Trophoblast cell (in vitro differentiated cells and primary cell): ENCODE data around the gene ADAMTS14.

Experiments
- DNase-seq, 2 donors: peaks; one replicate each; pipeline ENCODE4 v3.0.0-alpha.2; 2016
- H2AFZ ChIP-seq: 2 replicates; pipeline ENCODE4 v1.6.1; 2013; ENCODE audit warnings: low read length, moderate library complexity, mild to moderate bottlenecking; ENCODE audit not compliant: insufficient read depth, poor library complexity
- H2AK5ac ChIP-seq: 2 replicates; pipeline ENCODE4 v1.6.1; 2013; ENCODE audit warnings: mild to moderate bottlenecking, low read length
- H2BK120ac ChIP-seq: 2 replicates; pipeline ENCODE4 v1.6.1; 2013; ENCODE audit warnings: low read length, mild to moderate bottlenecking, moderate library complexity; ENCODE audit not compliant: insufficient read depth, poor library complexity
- H2BK12ac ChIP-seq: 2 replicates; pipeline ENCODE4 v1.6.1; 2013; ENCODE audit warnings: mild to moderate bottlenecking, low read length, moderate library complexity
- H2BK5ac ChIP-seq: 2 replicates; pipeline ENCODE4 v1.6.1; 2013; ENCODE audit warnings: low read length, low read depth, moderate library complexity, mild to moderate bottlenecking; ENCODE audit not compliant: poor library complexity
- H3K14ac ChIP-seq: 2 replicates; pipeline ENCODE4 v1.6.1; 2013; ENCODE audit warnings: mild to moderate bottlenecking, low read length
- H3K18ac ChIP-seq: 2 replicates; pipeline ENCODE4 v1.6.1; 2013; ENCODE audit warnings: mild to moderate bottlenecking, low read length
- H3K23ac ChIP-seq: 2 replicates; pipeline ENCODE4 v1.6.1; 2013; ENCODE audit warnings: low read length
- H3K27ac ChIP-seq: 2 replicates; pipeline ENCODE4 v1.5.1; 2013; ENCODE audit warnings: low read depth, mild to moderate bottlenecking, inconsistent platforms, low read length, moderate library complexity
- H3K27me3 ChIP-seq: 2 replicates; pipeline ENCODE4 v1.6.1; 2013; ENCODE audit warnings: inconsistent platforms, mild to moderate bottlenecking, low read length, moderate library complexity; ENCODE audit not compliant: insufficient read depth
- H3K36me3 ChIP-seq, 2 experiments: 1 replicate in 1 of 2; 2 replicates in 1 of 2; pipeline ENCODE4 v1.6.1; 2013; ENCODE audit warnings: low read length in 2 of 2, mild to moderate bottlenecking in 2 of 2, moderate library complexity in 1 of 2; ENCODE audit not compliant: insufficient read depth in 2 of 2, control insufficient read depth in 1 of 2
- H3K4ac ChIP-seq: 2 replicates; pipeline ENCODE4 v1.6.1; 2013; ENCODE audit warnings: low read depth, mild to moderate bottlenecking, low read length, moderate library complexity
- H3K4me1 ChIP-seq, 2 experiments: 1 replicate in 1 of 2; 2 replicates in 1 of 2; pipeline ENCODE4 v1.6.1; 2013; ENCODE audit warnings: low read length in 2 of 2, mild to moderate bottlenecking in 2 of 2, moderate library complexity in 1 of 2; ENCODE audit not compliant: insufficient read depth in 2 of 2, control insufficient read depth in 1 of 2
- H3K4me2 ChIP-seq: 2 replicates; pipeline ENCODE4 v1.6.1; 2013; ENCODE audit warnings: inconsistent platforms, mild to moderate bottlenecking, low read length, moderate library complexity
- H3K4me3 ChIP-seq: 2 replicates; pipeline ENCODE4 v1.5.1; 2013; ENCODE audit warnings: mild to moderate bottlenecking, low read depth, low read length, inconsistent platforms
- H3K79me1 ChIP-seq: one replicate; pipeline ENCODE4 v1.6.1; 2013; ENCODE audit warnings: low read length
- H3K79me2 ChIP-seq: 2 replicates; pipeline ENCODE4 v1.6.1; 2013; ENCODE audit warnings: low read length, mild to moderate bottlenecking; ENCODE audit not compliant: control insufficient read depth, insufficient read depth, poor library complexity
- H3K9ac ChIP-seq: 2 replicates; pipeline ENCODE4 v1.6.1; 2013; ENCODE audit warnings: mild to moderate bottlenecking, low read length
- H3K9me3 ChIP-seq: 2 replicates; pipeline ENCODE4 v1.6.1; 2013; ENCODE audit warnings: low read depth, mild to moderate bottlenecking, control low read depth, inconsistent platforms, low read length; ENCODE audit not compliant: insufficient read depth
- H4K12ac ChIP-seq: 2 replicates; pipeline ENCODE4 v1.6.1; 2013; ENCODE audit warnings: low read depth, mild to moderate bottlenecking, low read length, moderate library complexity
- H4K8ac ChIP-seq: 2 replicates; pipeline ENCODE4 v1.6.1; 2013; ENCODE audit warnings: low read depth, mild to moderate bottlenecking, low read length, moderate library complexity
- H4K91ac ChIP-seq: one replicate; pipeline ENCODE4 v1.6.1; 2013; ENCODE audit warnings: low read depth, mild to moderate bottlenecking, low read length, moderate library complexity
- WGBS: extraction: QIAGEN DNeasy Blood & Tissue Kit; methylation state at CpG from one replicate; pipeline ENCODE4 v1.1.7; 2013; ENCODE audit warnings: missing lambda C conversion rate; ENCODE audit not compliant: insufficient read length, insufficient coverage; ENCODE audit errors: extremely low coverage; 5-methylcytosine and 5-hydroxymethylcytosine counted together

The ADAMTS14 gene

GRCh38 chr10:70680899-70681730 lies 8.8 kb downstream of the ADAMTS14 start:
- Histone ChIP-seq H2AK5ac (no peak overlapping the region), H2BK12ac (no peak overlapping the region), H3K18ac (no peak overlapping the region), H3K9ac (no peak overlapping the region), H3K4me3 (no peak overlapping the region), H3K4ac (no peak overlapping the region), H3K27me3 (no peaks in the 10 kb centered on the region), H3K36me3 (no peaks in the 10 kb centered on the region), H4K8ac (no peak overlapping the region), H3K79me1 (no peaks in the 10 kb centered on the region), H3K27ac (no peak overlapping the region), H3K23ac (no peak overlapping the region), H3K79me2 (no peaks in the 10 kb centered on the region), H4K12ac (no peak overlapping the region), H4K91ac (no peak overlapping the region), H3K9me3 (no peaks in the 10 kb centered on the region), H3K14ac (no peak overlapping the region), H2BK5ac (no peak overlapping the region), H3K4me1 (no peaks in the 10 kb centered on the region), H3K4me2 (no peak overlapping the region), H2AFZ (no peak overlapping the region), H2BK120ac (no peak overlapping the region)
- DNase-seq: peak; percentile 2 to 16
- no CpG with 5 or more reads among the region's 11 CpGs for WGBS

GRCh38 chr10:70681731-70682005 lies 9.4 kb downstream of the ADAMTS14 start:
- H3K79me2 ChIP-seq: no peaks in the 10 kb centered on the region
- WGBS: no CpG with 5 or more reads among the region's 2 CpGs

GRCh38 chr10:70682920-70683600 lies 10.8 kb downstream of the ADAMTS14 start:
- Histone ChIP-seq H4K8ac (no peak overlapping the region), H3K79me2 (no peaks in the 10 kb centered on the region), H3K23ac (no peak overlapping the region), H3K14ac (no peak overlapping the region), H2BK120ac (no peak overlapping the region), H3K4me3 (no peak overlapping the region), H3K9me3 (no peaks in the 10 kb centered on the region), H4K91ac (no peak overlapping the region), H3K4ac (no peak overlapping the region), H3K27ac (no peak overlapping the region), H4K12ac (no peak overlapping the region), H3K36me3 (no peaks in the 10 kb centered on the region), H3K79me1 (no peaks in the 10 kb centered on the region), H2BK12ac (no peak overlapping the region), H3K18ac (no peak overlapping the region), H2BK5ac (no peak overlapping the region), H3K27me3 (no peaks in the 10 kb centered on the region), H3K4me1 (no peaks in the 10 kb centered on the region), H2AK5ac (no peak overlapping the region), H3K9ac (no peak overlapping the region), H2AFZ (no peak overlapping the region), H3K4me2 (no peak overlapping the region)
- DNase-seq: no peak
- no CpG with 5 or more reads among the region's 20 CpGs for WGBS

More at GRCh38 chr10:70681731-70682005, 9.4 kb downstream of the ADAMTS14 start:
- Histone ChIP-seq H2BK5ac (no peak overlapping the region), H2BK12ac (no peak overlapping the region), H3K9me3 (no peaks in the 10 kb centered on the region), H3K27me3 (no peaks in the 10 kb centered on the region), H2BK120ac (no peak overlapping the region), H3K9ac (no peak overlapping the region), H3K36me3 (no peaks in the 10 kb centered on the region), H3K23ac (no peak overlapping the region), H4K8ac (no peak overlapping the region), H3K4me1 (no peaks in the 10 kb centered on the region), H3K18ac (no peak overlapping the region), H2AFZ (no peak overlapping the region), H4K91ac (no peak overlapping the region), H2AK5ac (no peak overlapping the region), H3K27ac (no peak overlapping the region), H3K79me1 (no peaks in the 10 kb centered on the region), H3K14ac (no peak overlapping the region), H4K12ac (no peak overlapping the region), H3K4ac (no peak overlapping the region), H3K4me3 (no peak overlapping the region), H3K4me2 (no peak overlapping the region)
- DNase-seq: no peak

GRCh38 chr10:70683601-70683934 lies 11.3 kb downstream of the ADAMTS14 start:
- Histone ChIP-seq H2BK5ac (no peak overlapping the region), H3K79me1 (no peaks in the 10 kb centered on the region), H3K27ac (no peak overlapping the region), H3K4ac (no peak overlapping the region), H3K14ac (no peak overlapping the region), H4K91ac (no peak overlapping the region), H2AFZ (no peak overlapping the region), H3K18ac (no peak overlapping the region), H3K4me1 (no peaks in the 10 kb centered on the region), H3K79me2 (no peaks in the 10 kb centered on the region), H3K36me3 (no peaks in the 10 kb centered on the region), H2BK120ac (no peak overlapping the region), H4K12ac (no peak overlapping the region), H3K27me3 (no peaks in the 10 kb centered on the region), H3K9me3 (no peaks in the 10 kb centered on the region), H3K4me2 (no peak overlapping the region), H2BK12ac (no peak overlapping the region), H3K4me3 (no peak overlapping the region), H2AK5ac (no peak overlapping the region), H3K23ac (no peak overlapping the region), H3K9ac (no peak overlapping the region), H4K8ac (no peak overlapping the region)
- WGBS: no CpG with 5 or more reads among the region's 6 CpGs
- DNase-seq: no peak
